HG03460 (cell line): Measurements from ENCODE around the gene GRAMD1C.
"Not testable (repeated sequence)": the region's sequence is repeated elsewhere in the genome, so short reads cannot be mapped to it uniquely, and the experiment has no call there.

Experiments used
- ATAC-seq: cut with Tn5 transposase; IDR thresholded peaks from one replicate; pipeline ENCODE4 v1.9.1; 2021; ENCODE audit not compliant: unreplicated experiment

Gene GRAMD1C

GRCh38 chr3:113838631-113839209 is at the start of gene GRAMD1C:
Gene GRAMD1C (plus strand): TSS chr3:113838788. CDS start chr3:113838910, 122 bp downstream.
- ATAC-seq: peak; percentile 94

DNA sequence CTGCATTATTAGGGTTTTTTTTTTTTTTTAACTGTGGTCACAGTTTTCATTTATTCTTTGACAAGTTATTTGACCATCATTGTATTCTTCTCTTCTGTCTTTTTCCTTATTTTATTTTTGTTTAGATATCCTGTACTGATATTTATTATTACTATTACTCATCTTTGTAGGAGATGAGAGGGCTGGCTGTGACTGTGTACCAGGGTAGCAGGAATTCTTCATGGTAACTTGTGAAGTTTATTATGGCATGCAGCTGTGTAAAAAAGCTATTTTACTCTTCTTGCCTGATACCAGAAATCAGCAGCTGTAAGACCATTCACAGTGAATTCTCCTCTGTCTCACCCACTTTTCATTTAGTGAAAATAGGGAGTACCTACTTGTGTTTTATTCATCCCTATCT is 47.2 kb upstream of the GRAMD1C start:
- ATAC-seq: no peak

DNA sequence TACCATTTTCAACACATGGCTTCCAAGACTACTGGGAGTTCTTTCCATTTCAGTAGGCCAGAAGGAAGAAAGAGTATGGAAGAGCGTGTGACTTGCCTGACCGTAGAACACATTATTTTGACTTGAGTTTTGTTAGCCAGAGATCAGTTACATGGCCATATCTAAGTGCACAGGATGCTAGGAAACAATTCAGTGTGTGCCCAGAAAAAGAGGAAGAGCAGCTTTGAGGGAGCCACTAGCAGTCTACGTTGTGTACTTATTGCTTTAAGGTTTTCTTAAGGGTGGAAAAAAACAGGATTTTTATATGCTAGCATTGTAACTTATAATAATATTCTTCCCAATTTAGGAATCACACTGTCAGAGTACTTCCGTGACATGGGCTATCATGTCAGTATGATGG is 44.1 kb upstream of the GRAMD1C start:
- ATAC-seq: no peak

- no peak for ATAC-seq
Observed at GRCh38 chr3:113795693-113796092, 42.9 kb upstream of the GRAMD1C start.

- ATAC-seq: peak; percentile 69
Observed at GRCh38 chr3:113802795-113803455, 35.7 kb upstream of the GRAMD1C start.

- peak; percentile 50 for ATAC-seq
Observed at GRCh38 chr3:113804661-113805060, 33.9 kb upstream of the GRAMD1C start.

- ATAC-seq: no peak
Observed at GRCh38 chr3:113805249-113805648, 33.3 kb upstream of the GRAMD1C start.

DNA sequence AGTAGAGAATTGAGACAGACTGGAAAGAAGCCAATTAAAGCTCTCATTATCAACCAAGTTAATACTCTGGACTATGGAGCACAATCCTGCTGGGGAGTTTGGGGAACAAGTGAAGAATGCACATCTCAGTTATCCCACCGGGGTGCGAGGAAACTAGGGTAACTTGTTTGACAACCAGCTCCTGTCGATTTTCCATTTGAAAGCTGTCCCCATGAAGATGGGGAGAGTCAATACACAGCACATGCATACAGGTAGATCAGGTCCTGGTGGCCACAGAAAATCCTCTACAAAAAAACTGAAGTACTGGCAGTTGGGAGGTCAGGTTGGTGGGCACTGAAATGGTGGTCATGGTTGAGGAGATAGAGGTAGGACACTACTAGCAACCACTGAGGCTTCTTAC is 25.7 kb upstream of the GRAMD1C start:
- ATAC-seq: no peak

DNA sequence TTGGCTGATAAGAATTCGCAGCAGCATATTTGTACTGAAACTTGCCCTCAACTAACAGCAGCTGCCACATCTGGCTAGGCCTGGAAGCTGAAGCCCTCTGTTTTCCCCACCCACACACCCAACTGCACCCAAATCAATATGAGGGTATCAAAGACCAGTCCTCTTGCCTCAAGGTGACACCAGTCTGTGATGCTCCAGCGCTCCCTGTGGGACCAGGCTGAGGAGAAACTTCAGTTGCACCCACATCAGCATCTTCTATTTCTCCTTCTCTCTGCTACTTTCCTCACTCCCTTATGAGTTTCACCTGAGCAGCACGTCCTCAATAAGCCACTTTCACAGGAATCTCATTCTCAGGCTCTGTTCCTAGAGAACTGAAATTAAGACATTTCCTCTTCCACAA is 18.7 kb upstream of the GRAMD1C start:
- ATAC-seq: no peak

GRCh38 chr3:113825090-113825489 is 13.5 kb upstream of the GRAMD1C start:
- peak; percentile 72 for ATAC-seq

- peak; percentile 37 for ATAC-seq
Observed at GRCh38 chr3:113828600-113828999, 10.0 kb upstream of the GRAMD1C start.

DNA sequence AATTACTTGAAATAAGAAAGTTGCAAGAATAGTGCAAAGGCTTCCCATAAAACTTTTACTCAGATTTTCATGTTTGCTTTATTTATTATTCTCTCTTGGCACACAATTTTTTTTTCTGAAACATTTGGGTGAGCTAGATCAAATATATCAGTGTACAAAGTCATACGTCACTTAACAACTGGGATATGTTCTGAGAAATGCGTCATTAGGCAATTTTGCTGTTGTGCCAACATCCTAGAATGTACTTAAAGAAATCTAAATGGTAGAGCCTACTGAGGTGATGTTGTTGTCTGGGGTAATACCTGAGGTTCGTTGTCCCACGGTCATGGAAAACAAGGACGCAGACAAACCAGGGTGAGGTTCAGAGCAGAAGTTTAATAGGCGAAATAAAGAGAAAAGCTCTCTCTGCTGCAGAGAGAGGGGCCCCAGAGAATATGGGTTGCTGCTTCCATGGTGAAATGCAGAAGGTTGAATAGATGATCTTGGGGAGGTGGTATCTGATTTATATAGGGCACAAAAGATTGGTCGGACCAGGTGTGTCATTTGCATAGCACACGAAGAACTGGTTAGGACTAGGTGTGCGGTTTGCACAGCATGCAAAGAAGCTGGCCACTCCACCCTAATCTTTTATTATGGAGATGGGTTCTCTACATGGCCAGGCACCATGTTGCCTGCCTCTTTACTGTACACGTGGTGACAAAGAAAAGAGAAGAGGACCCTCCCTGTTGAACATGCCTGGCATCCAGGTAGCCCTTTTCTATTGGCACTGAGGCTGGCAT is 8.8 kb upstream of the GRAMD1C start:
- no peak for ATAC-seq

DNA sequence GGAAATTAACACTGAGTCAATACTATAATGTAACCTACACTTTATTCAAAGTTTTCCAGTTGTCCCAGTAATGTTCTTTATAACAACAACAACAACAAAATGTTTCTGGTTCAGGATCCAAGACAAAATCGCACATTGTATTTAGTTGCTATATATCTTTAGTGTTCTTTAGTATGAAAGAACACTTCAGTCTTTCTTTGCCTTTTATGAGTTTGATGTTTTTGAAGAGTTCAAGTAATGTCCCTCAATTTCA is 7.6 kb upstream of the GRAMD1C start:
- no peak for ATAC-seq

DNA sequence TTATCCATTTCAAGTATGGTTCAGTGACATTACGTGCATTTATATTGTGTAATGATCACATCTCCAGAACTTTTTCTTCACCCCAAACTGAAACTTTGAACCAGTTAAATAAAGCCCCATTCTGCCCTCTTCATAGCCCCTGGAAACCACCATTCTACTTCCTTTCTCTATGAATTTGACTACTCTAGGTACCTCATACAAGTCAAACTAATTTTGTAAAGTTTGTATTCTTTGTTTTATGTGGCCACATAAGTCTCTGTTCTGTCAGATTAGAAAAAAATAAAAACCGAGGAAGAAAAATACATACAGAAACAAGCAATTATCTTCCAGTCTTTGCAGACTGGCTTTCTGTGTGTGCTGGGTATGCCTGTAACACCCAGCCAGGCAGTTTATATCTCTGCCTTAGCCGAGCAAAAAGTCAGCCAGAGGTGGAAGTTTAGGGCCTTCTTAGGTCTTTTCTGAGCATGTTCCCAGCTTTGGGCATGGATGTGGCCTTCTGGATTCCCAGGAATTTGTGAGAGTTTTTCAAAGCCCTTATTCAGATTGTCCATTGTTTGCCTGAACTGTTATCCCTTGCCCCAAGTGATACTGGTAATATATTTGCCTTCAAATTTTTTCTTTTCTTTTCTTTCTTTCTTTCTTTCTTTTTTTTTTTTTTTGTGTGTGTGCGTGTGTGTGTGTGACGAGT is 6.0 kb upstream of the GRAMD1C start:
- peak; percentile 36 for ATAC-seq

DNA sequence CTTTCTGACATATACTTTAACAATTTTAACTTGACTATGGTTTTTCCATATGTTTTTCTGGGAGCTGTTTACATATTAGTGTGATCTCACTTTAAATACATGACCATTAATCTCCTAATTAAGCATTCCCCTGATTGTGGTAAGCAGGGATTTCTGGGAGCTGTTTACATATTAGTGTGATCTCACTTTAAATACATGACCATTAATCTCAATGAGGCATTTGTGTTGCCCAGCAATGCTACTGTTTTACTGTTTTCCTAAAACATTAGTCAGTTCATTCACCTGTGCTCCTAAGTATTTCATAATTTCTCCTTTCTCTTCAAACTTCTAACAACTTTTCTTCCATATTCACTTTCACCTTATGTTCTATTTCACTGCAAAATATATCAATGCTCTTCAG is 3.6 kb upstream of the GRAMD1C start:
- no peak for ATAC-seq

GRCh38 chr3:113839551-113839950 is 963 bp downstream of the GRAMD1C start:
- no peak for ATAC-seq

DNA sequence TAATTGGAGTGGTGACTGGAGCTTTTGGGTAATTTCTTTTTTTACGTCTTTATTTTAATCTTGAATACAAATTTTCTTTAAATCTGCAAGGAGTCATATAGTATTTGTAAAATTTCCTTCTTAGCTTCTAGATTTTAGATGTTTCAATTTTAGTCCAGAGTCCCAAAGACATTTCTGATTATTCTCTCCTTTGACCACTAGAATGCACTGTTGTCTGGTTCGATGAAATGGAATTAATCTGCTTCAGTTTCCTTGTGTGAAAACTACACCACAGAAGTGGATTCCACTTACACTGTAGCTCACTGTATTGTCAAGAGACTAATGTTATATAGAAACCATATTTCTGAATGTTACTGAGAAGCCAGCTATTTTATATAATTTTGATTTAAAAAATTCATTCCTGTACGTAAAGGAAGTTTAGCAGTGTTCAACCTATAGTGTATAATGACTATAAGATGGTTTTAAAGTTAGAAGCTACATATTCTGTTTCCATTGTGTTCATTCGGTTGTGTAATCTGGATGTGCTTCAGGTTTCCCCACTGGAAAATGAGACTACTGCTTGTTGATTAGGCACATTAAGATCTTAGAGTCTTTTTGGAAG is 6.1 kb downstream of the GRAMD1C start:
- ATAC-seq: no peak

- ATAC-seq: no peak
Observed at GRCh38 chr3:113847247-113847646, 8.7 kb downstream of the GRAMD1C start.

DNA sequence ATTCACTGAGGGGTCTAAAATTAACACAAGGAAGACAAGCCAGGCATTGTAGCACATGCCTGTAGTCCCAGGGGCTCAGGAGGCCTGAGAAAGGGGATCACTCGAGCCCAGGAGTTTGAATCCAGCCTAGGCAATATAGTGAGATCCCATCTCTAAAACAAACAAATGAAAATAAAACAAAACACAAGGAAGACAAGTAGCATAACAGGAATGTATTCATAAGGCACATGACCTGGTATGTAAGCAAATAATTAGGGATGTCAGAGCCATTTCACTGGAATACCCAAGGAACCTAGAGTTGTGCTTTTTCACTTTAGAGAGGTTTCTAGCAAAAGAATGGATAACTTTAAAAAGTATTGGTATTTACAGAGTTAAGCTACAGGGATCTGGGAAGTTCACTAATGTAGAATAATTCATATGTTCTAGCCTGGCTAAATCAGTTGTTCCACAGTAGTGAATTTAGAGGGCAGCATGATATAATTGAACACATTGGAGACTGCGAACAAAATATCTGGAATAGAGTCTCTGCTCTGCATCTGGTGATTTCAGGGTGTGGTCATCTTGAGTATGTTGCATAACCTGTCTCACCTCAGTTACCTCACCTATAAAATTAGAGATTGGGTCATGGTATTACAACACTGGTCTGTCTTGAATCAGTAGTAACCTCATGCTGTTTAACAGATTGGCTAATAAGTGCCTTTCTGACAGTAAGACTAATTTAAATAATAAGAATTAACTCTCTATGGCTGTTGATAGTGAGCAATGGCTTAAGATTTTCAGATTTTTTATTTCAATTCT is 9.3 kb downstream of the GRAMD1C start:
- ATAC-seq: no peak

- not testable (repeated sequence) for ATAC-seq
Observed at GRCh38 chr3:113849071-113849470, 10.5 kb downstream of the GRAMD1C start.

GRCh38 chr3:113849841-113850240 is 11.3 kb downstream of the GRAMD1C start:
- ATAC-seq: not testable (repeated sequence)
